HG03196 (cell line): Measurements from ENCODE around the gene HCFC1R1.

Source experiments
- ATAC-seq: cut with Tn5 transposase; IDR thresholded peaks from one replicate; pipeline ENCODE4 v1.9.1; 2021; ENCODE audit not compliant: unreplicated experiment

Gene HCFC1R1

DNA sequence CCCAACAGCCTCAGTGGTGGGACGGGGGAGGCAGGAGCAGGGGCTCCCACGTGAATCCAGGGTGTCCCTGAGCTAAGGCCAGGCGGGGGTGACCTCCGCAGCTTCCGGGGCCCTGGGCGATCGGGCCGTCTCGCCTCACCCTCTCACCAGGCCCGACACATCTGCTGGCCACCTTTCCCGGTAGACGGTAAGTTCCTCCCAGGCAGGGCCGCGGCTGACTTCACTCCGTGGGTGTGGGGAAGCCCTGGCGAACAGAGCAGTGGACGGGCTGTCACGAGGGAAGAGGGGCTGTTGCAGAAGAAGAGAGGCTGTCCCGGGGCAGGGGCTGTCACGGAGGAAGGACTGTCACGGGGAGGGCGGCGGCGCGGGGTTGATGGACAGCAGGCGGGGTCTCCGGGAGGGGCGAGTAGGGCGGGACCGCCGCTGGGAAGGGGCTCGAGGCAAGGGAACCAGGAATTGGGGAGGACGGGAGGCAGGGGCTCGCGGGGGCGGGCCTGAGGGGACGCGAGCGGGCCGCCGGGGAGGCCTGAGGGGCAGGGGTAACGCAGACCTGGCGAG, 44.0 kb downstream of the HCFC1R1 start:
- ATAC-seq, result peak; percentile 3

DNA sequence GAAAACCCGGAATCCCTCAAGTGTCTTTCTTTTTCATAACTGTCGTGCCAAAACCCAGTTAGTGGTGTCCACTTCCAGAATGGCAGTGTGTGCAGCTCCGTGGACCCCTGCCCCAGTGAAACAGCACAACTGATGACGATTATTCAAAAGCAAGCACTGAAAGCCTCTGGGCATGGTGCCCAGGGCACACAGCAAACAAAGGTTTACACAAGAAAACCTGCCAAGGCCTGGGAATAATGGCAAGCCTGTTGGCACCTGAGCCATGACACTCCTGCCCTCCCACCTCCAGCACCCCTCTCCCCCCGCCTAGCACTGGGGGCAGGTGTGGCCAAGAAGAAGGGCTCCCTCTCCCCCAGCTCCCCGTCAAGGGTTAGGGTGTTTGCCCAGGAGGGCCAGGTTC, 46.3 kb downstream of the HCFC1R1 start:
- no peak for ATAC-seq

DNA sequence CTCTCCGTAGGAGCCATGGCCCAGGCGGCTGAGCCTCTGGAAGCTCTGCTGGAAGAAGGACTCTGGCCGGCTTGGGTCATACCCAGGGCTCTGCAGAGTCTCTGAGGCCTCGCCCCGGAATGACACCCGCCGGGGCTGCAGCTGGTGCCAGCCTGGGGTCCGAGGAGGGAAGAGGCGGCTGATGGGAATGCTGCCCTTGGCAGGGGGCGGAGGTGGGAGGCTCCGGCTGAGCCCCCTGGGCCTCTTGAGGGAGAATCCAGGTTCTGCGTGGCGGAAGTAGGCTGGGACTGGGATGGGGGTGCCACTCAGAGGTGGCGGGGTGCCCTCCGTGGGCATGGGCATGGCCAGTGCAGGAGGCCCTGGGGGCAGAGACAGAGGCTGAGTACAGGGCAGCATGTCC, 47.1 kb downstream of the HCFC1R1 start:
- no peak for ATAC-seq

DNA sequence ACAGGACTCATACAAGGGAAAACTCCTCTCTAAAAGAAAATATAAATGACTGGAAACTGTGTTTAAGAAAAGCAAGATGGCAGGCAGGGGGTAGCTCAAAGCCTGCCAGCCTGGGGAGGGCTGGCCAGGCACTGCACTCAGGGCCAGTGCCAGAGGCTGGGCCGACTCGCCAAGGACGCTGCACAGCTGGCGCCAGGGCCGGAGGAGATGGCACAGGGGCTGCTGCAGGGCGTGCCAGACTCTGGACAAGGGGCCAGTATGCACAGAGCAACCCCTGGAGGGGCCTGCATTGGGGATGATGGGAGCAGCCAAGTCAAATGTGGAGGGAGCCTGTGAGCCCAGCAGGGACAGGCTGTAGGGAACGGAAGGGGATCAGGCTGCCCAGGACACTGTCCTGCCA, 47.5 kb downstream of the HCFC1R1 start:
- no peak for ATAC-seq

DNA sequence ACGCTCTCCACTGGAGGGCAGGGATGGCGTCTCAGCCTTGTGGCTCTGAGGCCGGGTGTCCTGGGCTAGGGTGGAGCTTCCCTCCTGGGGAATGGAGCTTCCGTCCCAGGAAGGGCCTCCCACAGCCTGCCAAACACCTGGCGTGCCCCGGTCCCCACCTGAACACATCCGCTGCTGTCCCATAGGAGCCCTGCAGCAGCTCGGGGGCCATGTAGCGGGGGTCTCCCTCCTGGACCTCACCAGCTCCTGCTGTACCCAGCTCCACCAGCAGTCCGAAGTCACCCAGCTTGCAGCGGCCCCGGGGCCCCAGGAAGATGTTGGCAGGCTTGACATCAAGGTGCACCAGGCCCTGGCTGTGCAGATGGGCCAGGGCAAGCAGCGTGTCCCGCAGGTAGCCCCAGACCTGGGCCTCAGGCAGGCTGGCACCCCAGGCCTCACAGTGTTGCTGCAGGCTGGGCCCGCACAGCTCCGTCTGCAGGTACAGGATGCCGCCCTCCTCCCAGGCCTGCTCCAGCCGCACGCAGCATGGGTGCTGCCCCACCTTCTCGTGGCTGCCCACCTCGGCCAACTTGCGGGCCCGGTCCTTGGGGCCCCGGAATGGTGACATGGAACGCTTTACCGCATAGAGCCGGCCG, 48.5 kb downstream of the HCFC1R1 start:
- ATAC-seq, result no peak

DNA sequence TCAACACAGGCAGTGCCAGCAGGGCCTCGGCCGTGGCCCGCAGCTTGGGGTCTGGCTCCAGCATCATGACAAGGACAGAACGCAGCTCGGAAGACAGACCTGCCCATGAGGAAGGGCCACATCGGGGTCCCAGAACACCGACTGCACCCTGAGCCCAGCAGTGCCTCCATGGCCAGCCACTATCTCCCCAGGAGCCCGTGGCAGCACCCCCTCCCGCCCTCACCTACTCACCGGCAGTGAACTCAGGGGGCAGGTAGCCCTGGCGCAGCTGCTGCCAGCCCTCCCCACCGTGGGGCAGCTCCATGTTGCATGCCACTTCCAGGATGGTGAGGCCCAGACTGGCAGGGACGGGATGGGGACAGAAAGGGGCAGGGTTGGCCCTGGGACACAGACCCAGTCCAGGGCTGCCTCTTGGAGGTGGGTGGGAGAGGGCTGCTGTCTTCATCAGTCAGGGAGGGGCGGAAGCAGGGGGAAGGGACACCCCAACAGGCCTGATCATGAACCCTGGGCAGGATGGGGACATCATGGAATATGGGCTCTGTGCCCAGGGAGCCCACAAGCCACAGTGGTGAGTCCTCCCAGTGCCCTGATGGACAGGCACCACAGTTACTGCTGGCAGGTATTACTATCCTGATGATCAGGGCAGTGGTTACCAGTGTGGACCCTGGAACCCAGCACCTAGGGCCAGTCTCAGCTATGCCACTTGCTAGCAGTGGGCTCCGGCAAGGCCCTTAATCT, 49.3 kb downstream of the HCFC1R1 start:
- ATAC-seq, result no peak

DNA sequence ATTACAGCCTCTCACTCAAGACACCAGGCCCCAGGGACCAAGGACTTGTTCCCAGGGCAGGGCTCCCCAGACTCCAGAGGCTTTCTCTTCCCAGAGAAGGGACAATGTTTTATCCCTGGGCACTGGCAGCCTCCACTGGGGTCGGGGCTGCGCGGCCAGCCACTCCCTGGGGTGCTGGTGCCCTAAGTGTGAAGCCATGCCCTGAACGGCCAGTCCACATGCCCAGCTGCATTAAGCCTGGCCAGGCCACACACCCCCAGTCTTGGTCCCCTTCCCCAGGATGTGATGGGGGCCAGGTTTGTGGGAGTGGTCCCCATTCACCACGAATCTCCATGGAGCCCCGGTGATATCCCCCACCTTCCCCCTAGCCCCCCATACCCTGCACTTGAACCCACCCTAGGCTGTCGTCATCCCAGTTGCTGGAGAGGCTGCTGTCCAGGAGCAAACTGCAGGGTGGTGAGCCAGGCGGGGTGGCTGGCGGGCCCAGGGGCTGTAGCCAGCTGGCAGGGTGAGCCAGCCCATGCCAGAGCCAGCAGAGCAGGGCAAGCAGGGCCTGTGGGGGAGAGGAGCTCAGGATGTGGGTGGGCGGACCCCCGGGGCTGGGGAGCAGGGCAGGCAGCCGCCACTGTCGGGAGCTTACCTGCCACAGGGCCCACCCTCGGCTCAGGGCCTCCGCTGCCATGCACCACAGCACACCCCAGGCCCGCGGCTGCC, 50.0 kb downstream of the HCFC1R1 start:
- ATAC-seq, result no peak

DNA sequence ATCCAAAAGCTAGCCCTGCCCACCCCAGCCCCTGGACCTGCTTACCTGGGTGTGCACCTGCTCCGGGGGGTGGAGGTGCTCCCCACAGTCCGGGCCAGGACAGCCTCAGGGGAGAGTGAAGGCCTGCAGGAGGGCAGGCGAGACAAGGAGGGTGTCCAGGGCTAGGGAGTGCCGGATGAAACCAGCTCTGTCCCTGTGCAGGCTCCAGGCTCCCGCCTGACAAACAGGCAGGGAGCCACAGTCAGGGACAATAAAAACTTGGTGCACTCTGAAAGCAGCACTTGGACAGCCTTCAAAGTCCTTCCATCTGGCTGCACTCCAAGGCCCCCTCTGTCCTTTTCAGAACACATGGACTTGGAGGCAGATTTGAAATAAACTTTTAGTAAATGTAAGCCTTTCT, 50.6 kb downstream of the HCFC1R1 start:
- ATAC-seq, result no peak
